ENCODE measurements around the gene COLGALT1. TPM values are rescaled to one million over a fixed set of nuclear protein-coding genes. Genes with fewer than 3 reads are reported as not detected.

The COLGALT1 gene
- total RNA-seq, 1 donor from 2014 or later, result 74.5 TPM

DNA sequence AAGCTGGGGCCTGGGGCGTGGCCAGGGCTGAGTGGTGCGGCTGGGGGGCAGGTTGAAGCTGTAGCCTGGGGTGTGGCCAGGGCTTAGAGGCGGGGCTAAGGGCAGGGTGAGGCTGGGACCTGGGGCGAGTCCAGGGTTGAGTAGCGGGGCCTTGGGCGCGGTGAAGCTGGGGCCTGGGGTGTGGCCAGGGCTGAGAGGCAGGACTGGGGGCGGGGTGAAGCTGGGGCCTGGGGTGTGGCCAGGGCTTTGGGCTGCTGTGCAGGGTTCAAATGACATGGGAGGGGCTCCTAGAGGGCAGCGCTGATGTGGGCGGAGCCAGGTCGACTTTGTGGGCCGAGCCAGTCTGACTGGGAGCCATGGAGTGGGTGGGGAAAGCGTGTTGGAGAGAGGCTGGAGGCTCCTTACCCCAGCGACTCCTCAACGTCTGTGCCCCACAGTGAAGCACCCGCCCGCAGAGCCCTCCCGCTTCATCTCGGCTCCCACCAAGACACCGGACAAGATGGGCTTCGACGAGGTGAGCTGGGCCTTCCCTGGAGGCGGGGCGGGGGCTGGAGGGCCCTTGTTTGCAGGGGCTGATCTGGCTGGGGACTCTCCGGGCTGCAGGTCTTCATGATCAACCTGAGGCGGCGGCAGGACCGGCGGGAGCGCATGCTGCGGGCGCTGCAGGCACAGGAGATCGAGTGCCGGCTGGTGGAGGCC, 21.5 kb downstream of the COLGALT1 start:
- Mint-ChIP-seq H3K4me1 (ENCODE audit: low read depth, unreplicated experiment) (peaks cover 6% of the 10 kb centered on the region), H3K27ac (ENCODE audit: unreplicated experiment) (no peak overlapping the region), H3K4me3 (ENCODE audit: unreplicated experiment) (no peak overlapping the region), H3K9me3 (ENCODE audit: unreplicated experiment) (no peaks in the 10 kb centered on the region), H3K36me3 (ENCODE audit: unreplicated experiment) (no peaks in the 10 kb centered on the region), H3K27me3 (ENCODE audit: unreplicated experiment) (peaks cover 5% of the 10 kb centered on the region)
- TF ChIP-seq, protein P1, sequence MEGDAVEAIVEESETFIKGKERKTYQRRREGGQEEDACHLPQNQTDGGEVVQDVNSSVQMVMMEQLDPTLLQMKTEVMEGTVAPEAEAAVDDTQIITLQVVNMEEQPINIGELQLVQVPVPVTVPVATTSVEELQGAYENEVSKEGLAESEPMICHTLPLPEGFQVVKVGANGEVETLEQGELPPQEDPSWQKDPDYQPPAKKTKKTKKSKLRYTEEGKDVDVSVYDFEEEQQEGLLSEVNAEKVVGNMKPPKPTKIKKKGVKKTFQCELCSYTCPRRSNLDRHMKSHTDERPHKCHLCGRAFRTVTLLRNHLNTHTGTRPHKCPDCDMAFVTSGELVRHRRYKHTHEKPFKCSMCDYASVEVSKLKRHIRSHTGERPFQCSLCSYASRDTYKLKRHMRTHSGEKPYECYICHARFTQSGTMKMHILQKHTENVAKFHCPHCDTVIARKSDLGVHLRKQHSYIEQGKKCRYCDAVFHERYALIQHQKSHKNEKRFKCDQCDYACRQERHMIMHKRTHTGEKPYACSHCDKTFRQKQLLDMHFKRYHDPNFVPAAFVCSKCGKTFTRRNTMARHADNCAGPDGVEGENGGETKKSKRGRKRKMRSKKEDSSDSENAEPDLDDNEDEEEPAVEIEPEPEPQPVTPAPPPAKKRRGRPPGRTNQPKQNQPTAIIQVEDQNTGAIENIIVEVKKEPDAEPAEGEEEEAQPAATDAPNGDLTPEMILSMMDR (IDR thresholded peaks at IDR 0.05; ENCODE audit: partially characterized antibody, unreplicated experiment), result no peak
- peak; percentile 72 for DNase-seq

DNA sequence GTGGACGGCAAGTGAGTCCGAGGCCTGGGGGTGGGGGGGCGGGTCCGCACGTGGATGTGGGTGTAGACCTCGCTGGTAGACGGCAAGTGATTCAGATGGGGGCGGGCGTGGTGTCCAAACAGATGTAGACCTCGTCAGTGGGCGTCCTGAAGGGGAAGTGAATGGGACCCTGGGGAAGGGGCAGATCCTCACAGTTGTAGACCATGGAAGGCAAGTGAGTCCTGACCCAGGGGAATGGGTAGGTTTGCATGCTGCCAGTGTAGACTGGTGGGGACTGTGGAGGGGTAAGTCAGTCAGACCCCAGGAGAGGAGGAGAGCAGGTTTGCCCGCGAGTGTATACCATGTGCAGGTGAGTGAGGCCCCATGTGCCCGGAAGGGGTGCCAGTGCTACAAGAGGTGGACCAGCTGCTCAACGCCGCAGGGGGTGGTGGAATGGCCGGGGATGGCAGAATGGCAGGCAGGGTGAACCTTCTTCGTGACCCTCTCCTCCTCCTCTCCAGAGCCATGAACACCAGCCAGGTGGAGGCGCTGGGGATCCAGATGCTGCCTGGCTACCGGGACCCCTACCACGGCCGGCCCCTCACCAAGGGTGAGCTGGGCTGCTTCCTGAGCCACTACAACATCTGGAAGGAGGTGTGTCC, 22.1 kb downstream of the COLGALT1 start:
- TF ChIP-seq, protein P1 (IDR thresholded peaks at IDR 0.05; ENCODE audit: partially characterized antibody, unreplicated experiment), result no peak
- H3K4me3 Mint-ChIP-seq (ENCODE audit: unreplicated experiment), result peak overlapping the region; percentile 57
- H3K36me3 Mint-ChIP-seq (ENCODE audit: unreplicated experiment), result no peaks in the 10 kb centered on the region
- peaks cover 7% of the 10 kb centered on the region for H3K27me3 Mint-ChIP-seq (ENCODE audit: unreplicated experiment)
- H3K4me1 Mint-ChIP-seq (ENCODE audit: low read depth, unreplicated experiment), result peaks cover 6% of the 10 kb centered on the region
- H3K9me3 Mint-ChIP-seq (ENCODE audit: unreplicated experiment), result no peaks in the 10 kb centered on the region
- H3K27ac Mint-ChIP-seq (ENCODE audit: unreplicated experiment), result peak overlapping the region; percentile 48
- DNase-seq, result no peak

DNA sequence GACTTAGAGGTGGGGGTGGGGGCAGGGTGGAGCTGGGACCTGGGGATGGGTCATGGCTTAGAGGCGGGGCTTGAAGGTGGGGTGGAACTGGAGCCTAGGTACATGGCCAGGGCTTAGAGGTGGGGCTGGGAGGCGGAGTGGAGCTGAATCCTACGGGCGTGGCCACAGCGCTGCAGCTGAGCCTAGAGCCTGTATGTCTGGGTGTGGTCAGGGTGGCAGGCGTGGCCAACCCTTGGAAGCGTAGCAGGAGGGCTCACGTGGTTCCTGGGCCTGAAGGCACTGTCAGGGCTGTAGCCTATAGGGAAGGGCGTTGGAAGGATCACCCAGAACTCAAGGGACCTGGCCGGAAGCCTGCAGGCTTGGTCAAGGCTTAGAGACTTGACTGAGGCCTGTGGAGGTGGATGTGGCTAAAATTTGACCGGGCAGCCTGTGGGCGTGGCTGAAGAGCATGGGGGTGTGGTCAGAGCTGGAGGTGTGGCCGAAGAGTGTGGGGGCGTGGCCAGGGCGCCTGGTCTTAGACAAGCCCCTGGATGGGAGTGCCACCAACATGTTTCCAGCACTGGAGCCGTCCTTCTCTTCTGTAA, 24.3 kb downstream of the COLGALT1 start:
- Mint-ChIP-seq H3K36me3 (ENCODE audit: unreplicated experiment) (no peaks in the 10 kb centered on the region), H3K27me3 (ENCODE audit: unreplicated experiment) (peaks cover 4% of the 10 kb centered on the region), H3K4me3 (ENCODE audit: unreplicated experiment) (no peak overlapping the region), H3K9me3 (ENCODE audit: unreplicated experiment) (peaks cover 2% of the 10 kb centered on the region), H3K27ac (ENCODE audit: unreplicated experiment) (no peak overlapping the region), H3K4me1 (ENCODE audit: low read depth, unreplicated experiment) (peaks cover 6% of the 10 kb centered on the region)
- DNase-seq, result peak; percentile 63
- TF ChIP-seq, protein P1 (IDR thresholded peaks at IDR 0.05; ENCODE audit: partially characterized antibody, unreplicated experiment), result no peak

DNA sequence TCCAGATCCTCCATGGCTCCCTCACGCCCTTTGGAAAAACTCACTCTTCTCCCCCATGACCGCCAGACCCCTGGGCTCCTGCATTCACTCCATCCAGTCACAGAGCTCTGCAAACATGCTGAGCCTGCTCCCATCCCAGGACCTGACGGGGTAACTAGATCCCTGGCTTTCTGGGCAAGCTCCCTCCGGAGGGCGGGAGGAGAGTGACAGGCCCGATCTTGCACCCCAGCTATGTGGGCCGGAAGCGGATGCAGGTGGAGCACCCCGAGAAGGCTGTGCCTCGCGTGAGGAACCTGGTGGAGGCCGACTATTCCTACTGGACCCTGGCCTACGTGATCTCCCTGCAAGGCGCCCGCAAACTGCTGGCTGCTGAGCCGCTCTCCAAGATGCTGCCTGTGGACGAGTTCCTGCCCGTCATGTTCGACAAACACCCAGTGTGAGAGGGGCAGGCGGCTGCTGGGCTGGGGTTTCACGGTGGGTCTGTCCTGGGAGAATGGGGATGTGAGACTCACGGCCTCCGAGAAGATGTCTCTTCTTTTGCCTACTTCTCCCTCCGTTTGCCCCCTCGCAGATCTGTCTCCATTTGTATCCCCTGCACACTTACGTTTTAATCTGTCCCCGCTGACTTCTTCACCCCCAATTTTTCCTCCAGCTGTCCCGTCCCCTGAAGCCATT, 25.2 kb downstream of the COLGALT1 start:
- TF ChIP-seq, protein P1 (IDR thresholded peaks at IDR 0.05; ENCODE audit: partially characterized antibody, unreplicated experiment), result no peak
- no peaks in the 10 kb centered on the region for H3K36me3 Mint-ChIP-seq (ENCODE audit: unreplicated experiment)

More for the DNA sequence above, 25.2 kb downstream of the COLGALT1 start:
- H3K27ac Mint-ChIP-seq (ENCODE audit: unreplicated experiment), result no peak overlapping the region
- H3K9me3 Mint-ChIP-seq (ENCODE audit: unreplicated experiment), result peaks cover 2% of the 10 kb centered on the region
- no peak overlapping the region for H3K4me3 Mint-ChIP-seq (ENCODE audit: unreplicated experiment)
- H3K27me3 Mint-ChIP-seq (ENCODE audit: unreplicated experiment), result peaks cover 4% of the 10 kb centered on the region
- peaks cover 6% of the 10 kb centered on the region for H3K4me1 Mint-ChIP-seq (ENCODE audit: low read depth, unreplicated experiment)
- no peak for DNase-seq

Data from glutamatergic neuron (in vitro differentiated cells).